ENCODE results near the gene CDH13. TPM values are rescaled to one million over a fixed set of nuclear protein-coding genes. Genes with fewer than 3 reads are reported as not detected.

CDH13 gene
- total RNA-seq, 4 donors from 2014 or later: 3.4 to 14.8 (median 6.5) TPM

DNA sequence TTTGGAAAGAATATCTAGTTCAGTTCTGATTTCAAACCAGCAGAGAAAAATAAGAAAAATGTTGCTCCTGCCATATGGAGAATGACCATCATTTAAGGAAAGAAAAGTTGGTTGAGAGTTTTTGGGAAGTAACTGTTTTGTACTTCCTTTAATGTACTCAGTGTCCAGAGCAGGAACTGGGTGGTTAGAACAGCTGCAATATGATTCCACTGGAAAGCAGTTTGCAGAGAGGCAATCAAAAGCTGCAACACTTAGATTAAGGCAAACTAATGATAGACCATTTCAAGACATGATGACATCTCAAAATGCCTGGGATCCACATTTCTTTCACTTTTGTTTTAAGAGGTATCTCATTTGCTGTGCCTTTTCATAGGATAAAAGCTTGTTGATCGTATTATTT is 867.7 kb downstream of the CDH13 start:
- Histone ChIP-seq H3K4me3 (replicated peaks in 1 of 3) (no peak overlapping the region), H3K27me3 (no peaks in the 10 kb centered on the region), H3K36me3 (no peaks in the 10 kb centered on the region), H3K4me1 (no peaks in the 10 kb centered on the region), H3K9me3 (no peaks in the 10 kb centered on the region), H3K27ac (no peak overlapping the region)
- intact Hi-C loops (cut with DNase I): no loop called here
- WGBS, 2 donors: 87 to 97% methylated on average over 1 of the region's 1 CpG
- no peak for DNase-seq
- TF ChIP-seq, protein P1, sequence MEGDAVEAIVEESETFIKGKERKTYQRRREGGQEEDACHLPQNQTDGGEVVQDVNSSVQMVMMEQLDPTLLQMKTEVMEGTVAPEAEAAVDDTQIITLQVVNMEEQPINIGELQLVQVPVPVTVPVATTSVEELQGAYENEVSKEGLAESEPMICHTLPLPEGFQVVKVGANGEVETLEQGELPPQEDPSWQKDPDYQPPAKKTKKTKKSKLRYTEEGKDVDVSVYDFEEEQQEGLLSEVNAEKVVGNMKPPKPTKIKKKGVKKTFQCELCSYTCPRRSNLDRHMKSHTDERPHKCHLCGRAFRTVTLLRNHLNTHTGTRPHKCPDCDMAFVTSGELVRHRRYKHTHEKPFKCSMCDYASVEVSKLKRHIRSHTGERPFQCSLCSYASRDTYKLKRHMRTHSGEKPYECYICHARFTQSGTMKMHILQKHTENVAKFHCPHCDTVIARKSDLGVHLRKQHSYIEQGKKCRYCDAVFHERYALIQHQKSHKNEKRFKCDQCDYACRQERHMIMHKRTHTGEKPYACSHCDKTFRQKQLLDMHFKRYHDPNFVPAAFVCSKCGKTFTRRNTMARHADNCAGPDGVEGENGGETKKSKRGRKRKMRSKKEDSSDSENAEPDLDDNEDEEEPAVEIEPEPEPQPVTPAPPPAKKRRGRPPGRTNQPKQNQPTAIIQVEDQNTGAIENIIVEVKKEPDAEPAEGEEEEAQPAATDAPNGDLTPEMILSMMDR (IDR thresholded peaks at IDR 0.05): no peak
- no peak for TF ChIP-seq POLR2A (IDR thresholded peaks at IDR 0.05)

DNA sequence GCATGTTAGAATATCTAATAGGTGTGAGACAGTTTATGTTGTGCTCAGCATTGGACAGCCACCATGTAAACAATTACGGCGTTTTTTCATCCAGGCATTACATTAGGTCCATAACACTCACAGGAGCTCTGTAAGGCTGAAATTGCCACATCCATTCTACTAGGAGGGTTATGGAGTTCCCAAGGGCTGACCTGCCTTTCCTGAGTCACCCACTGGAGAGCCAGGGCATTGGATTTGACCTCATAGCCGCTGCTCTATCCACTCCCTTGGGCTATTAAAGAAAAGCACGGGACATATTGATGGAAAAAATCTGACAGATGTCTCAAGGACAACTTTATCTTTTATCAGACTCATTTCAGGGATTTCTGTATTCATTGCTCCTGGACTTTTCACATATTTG is 874.7 kb downstream of the CDH13 start:
- H3K9me3 ChIP-seq: no peaks in the 10 kb centered on the region
- H3K27me3 ChIP-seq: no peaks in the 10 kb centered on the region
- TF ChIP-seq, protein P1 (IDR thresholded peaks at IDR 0.05): no peak
- no peak for TF ChIP-seq POLR2A (IDR thresholded peaks at IDR 0.05)
- intact Hi-C loops (cut with DNase I): no loop called here
- H3K27ac ChIP-seq: no peak overlapping the region
- WGBS, 2 donors: 88 to 96% methylated on average over 4 of the region's 4 CpGs
- DNase-seq: no peak
- no peaks in the 10 kb centered on the region for H3K4me1 ChIP-seq
- H3K36me3 ChIP-seq: no peaks in the 10 kb centered on the region
- no peak overlapping the region for H3K4me3 ChIP-seq (replicated peaks in 1 of 3)

DNA sequence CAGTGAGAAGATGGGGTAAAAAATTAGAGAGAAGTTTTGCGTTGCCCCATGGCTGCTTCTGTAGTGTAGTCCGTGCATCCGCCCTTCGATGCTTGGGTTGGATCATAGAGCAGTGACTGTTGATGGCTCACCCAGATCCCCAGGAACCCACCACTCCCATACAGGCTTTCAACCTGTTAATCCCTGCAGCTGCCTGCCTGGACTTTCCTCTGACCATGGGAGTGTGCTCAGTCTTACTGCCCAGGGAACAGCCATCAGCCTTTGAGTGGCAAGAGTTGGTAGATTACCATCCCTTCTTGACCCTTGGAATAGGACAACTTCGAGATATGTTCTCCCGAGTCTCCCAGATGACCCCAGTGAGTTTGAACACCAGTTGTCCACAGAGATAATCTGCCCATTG is 881.5 kb downstream of the CDH13 start:
- Histone ChIP-seq H3K4me1 (no peaks in the 10 kb centered on the region), H3K36me3 (no peaks in the 10 kb centered on the region), H3K27me3 (no peaks in the 10 kb centered on the region), H3K9me3 (no peaks in the 10 kb centered on the region), H3K27ac (no peak overlapping the region), H3K4me3 (replicated peaks in 1 of 3) (no peak overlapping the region)
- WGBS, 2 donors: 93 to 97% methylated on average over 6 of the region's 6 CpGs
- DNase-seq: no peak
- TF ChIP-seq POLR2A (IDR thresholded peaks at IDR 0.05): no peak
- TF ChIP-seq, protein P1 (IDR thresholded peaks at IDR 0.05): no peak
- intact Hi-C loops (cut with DNase I): no loop called here

DNA sequence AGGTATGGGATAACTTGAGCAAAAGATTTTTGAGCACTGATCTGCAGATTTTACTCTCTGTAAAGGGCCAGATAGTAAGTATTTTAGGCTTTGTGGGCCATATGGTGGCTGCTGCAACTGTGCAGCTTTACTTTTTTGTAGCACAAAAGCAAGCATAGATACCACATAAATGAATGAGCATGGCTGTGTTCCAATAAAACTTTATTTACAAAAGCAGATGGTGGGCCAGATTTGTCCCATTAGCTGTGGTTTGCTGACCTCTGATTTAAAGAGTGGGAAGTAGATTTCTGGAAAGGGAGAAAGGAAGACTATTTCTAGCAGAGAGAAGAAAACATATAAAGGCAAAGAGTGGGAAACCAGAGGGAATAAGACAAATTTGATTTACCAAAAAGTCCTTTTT is 882.5 kb downstream of the CDH13 start:
- H3K4me1 ChIP-seq: no peaks in the 10 kb centered on the region
- intact Hi-C loops (cut with DNase I): no loop called here
- DNase-seq: no peak
- TF ChIP-seq POLR2A (IDR thresholded peaks at IDR 0.05): no peak
- TF ChIP-seq, protein P1 (IDR thresholded peaks at IDR 0.05): no peak
- H3K9me3 ChIP-seq: no peaks in the 10 kb centered on the region
- no peaks in the 10 kb centered on the region for H3K27me3 ChIP-seq
- no peaks in the 10 kb centered on the region for H3K36me3 ChIP-seq
- no peak overlapping the region for H3K4me3 ChIP-seq (replicated peaks in 1 of 3)
- no peak overlapping the region for H3K27ac ChIP-seq

DNA sequence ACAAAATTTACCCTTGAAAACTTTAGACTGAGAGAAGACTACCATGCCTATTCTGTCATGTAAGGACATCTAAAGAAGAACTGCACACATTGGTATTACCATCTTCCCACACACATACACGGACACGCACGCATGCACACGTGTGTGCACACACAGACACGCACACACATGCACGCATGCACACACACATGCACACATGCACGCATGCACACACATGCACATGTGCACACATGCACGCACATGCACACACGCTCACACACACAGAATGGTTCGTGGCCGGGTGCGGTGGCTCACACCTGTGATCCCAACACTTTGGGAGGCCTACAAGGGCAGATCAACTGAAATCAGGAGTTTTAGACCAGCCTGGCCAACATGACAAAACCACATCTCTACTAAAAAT is 884.1 kb downstream of the CDH13 start:
- H3K4me3 ChIP-seq (replicated peaks in 1 of 3): no peak overlapping the region
- no peaks in the 10 kb centered on the region for H3K4me1 ChIP-seq
- intact Hi-C loops (cut with DNase I): no loop called here
- no peak for DNase-seq
- H3K36me3 ChIP-seq: no peaks in the 10 kb centered on the region
- no peaks in the 10 kb centered on the region for H3K9me3 ChIP-seq
- no peak overlapping the region for H3K27ac ChIP-seq
- TF ChIP-seq POLR2A (IDR thresholded peaks at IDR 0.05): no peak
- TF ChIP-seq, protein P1 (IDR thresholded peaks at IDR 0.05): no peak
- 90 to 95% methylated on average over 12 of the region's 12 CpGs for WGBS, 2 donors
- H3K27me3 ChIP-seq: no peaks in the 10 kb centered on the region

Measured in thyroid gland (tissue), 4 donors.